GM12891 (cell line): ENCODE results near the gene GCSAM.
A peak's percentile ranks its signal among the peaks of the same experiment; 100 is the strongest.

Source experiments
- DNase-seq: peaks from one replicate; pipeline ENCODE4 v3.0.0; 2011; ENCODE audit warnings: low spot score; ENCODE audit not compliant: insufficient read length
- FAIRE-seq: peaks from 2 replicates; lab custom pipeline; 2011; peaks lifted over from hg19 to GRCh38; lab: Jason Lieb, UNC
- PAX5 ChIP-seq: IDR thresholded peaks from 2 replicates; pipeline ENCODE4 v1.6.1; 2011; ENCODE audit warnings: low read length, moderate library complexity, mild to moderate bottlenecking; ENCODE audit not compliant: insufficient read depth, severe bottlenecking
- POLR2A ChIP-seq: IDR thresholded peaks from 2 replicates; pipeline ENCODE4 v1.6.1; 2011; ENCODE audit warnings: low read depth, low read length, control low read depth
- POLR2AphosphoS5 ChIP-seq: IDR thresholded peaks from 2 replicates; pipeline ENCODE4 v1.6.1; 2011; ENCODE audit warnings: low read depth, low read length, control low read depth
- POU2F2 ChIP-seq: IDR thresholded peaks from 2 replicates; pipeline ENCODE4 v1.6.1; 2011; ENCODE audit warnings: low read depth, mild to moderate bottlenecking, control low read depth, low read length, moderate library complexity
- SPI1 ChIP-seq: IDR thresholded peaks from 2 replicates; pipeline ENCODE4 v1.6.1; 2011; ENCODE audit warnings: low read depth, low read length, control low read depth
- TAF1 ChIP-seq: IDR thresholded peaks from 2 replicates; pipeline ENCODE4 v1.6.1; 2011; ENCODE audit warnings: low read depth, low read length, control low read depth

Gene GCSAM

GRCh38 chr3:112111785-112112402 lies 21.2 kb downstream of the GCSAM start:
- DNase-seq = no peak
- TF ChIP-seq PAX5 (no peak), POLR2AphosphoS5 (no peak), POU2F2 (no peak)
- peak; percentile 98 for FAIRE-seq

- TF ChIP-seq SPI1 = no peak
- TF ChIP-seq POLR2A = no peak
- no peak for TF ChIP-seq POLR2AphosphoS5
- no peak for TF ChIP-seq PAX5
- TF ChIP-seq POU2F2 = no peak
- FAIRE-seq (no peak), DNase-seq (no peak)
These were observed 23.7 kb downstream of the GCSAM start for GRCh38 chr3:112109322-112109721.

GRCh38 chr3:112104774-112105173 lies 28.3 kb downstream of the GCSAM start:
- FAIRE-seq = no peak
- no peak for DNase-seq
- TF ChIP-seq POU2F2 (no peak), PAX5 (no peak), POLR2A (no peak), SPI1 (no peak), POLR2AphosphoS5 (no peak), TAF1 (no peak)

GRCh38 chr3:112101916-112102315 lies 31.1 kb downstream of the GCSAM start:
- DNase-seq = no peak
- no peak for TF ChIP-seq POLR2AphosphoS5
- no peak for TF ChIP-seq PAX5
- TF ChIP-seq POLR2A = no peak
- no peak for TF ChIP-seq POU2F2
- no peak for TF ChIP-seq TAF1
- no peak for TF ChIP-seq SPI1
- FAIRE-seq = peak; percentile 9

- FAIRE-seq = peak; percentile 56
- TF ChIP-seq POLR2A (no peak), POLR2AphosphoS5 (no peak), TAF1 (no peak), POU2F2 (no peak), PAX5 (no peak), SPI1 (no peak)
- DNase-seq = no peak
These were observed 35.7 kb downstream of the GCSAM start for GRCh38 chr3:112097378-112097777.

- DNase-seq = no peak
These were observed 36.9 kb downstream of the GCSAM start for GRCh38 chr3:112096176-112096575.

GRCh38 chr3:112095731-112096130 lies 37.3 kb downstream of the GCSAM start:
- no peak for DNase-seq
- FAIRE-seq = no peak
- TF ChIP-seq SPI1 = no peak
- no peak for TF ChIP-seq PAX5
- TF ChIP-seq POU2F2 = no peak
- no peak for TF ChIP-seq TAF1
- no peak for TF ChIP-seq POLR2AphosphoS5

More at GRCh38 chr3:112096176-112096575, 36.9 kb downstream of the GCSAM start:
- TF ChIP-seq POLR2AphosphoS5 = no peak
- no peak for TF ChIP-seq POU2F2
- no peak for TF ChIP-seq TAF1
- FAIRE-seq = no peak

GRCh38 chr3:112093180-112093522 lies 39.9 kb downstream of the GCSAM start:
- no peak for TF ChIP-seq POLR2AphosphoS5
- TF ChIP-seq POU2F2 = no peak
- no peak for TF ChIP-seq PAX5
- TF ChIP-seq POLR2A = no peak
- TF ChIP-seq SPI1 = no peak
- DNase-seq (no peak), FAIRE-seq (no peak)

- peak; percentile 78 for FAIRE-seq
- no peak for TF ChIP-seq POU2F2
- TF ChIP-seq TAF1 = no peak
- no peak for TF ChIP-seq POLR2AphosphoS5
- TF ChIP-seq POLR2A = no peak
- no peak for TF ChIP-seq SPI1
- TF ChIP-seq PAX5 = no peak
- no peak for DNase-seq
These were observed 40.4 kb downstream of the GCSAM start for GRCh38 chr3:112092496-112093179.

GRCh38 chr3:112090887-112091586 lies 42.0 kb downstream of the GCSAM start:
- no peak for FAIRE-seq
- TF ChIP-seq POU2F2 (no peak), PAX5 (no peak), POLR2AphosphoS5 (no peak), TAF1 (no peak), SPI1 (no peak), POLR2A (no peak)
- no peak for DNase-seq
